H54 (cell line): ENCODE data around the gene ING3.

Experiments used
- DNase-seq: peaks from one replicate; pipeline ENCODE4 v3.0.0; 2011; ENCODE audit warnings: low spot score, mixed read lengths; ENCODE audit not compliant: insufficient read length
- FAIRE-seq: peaks from 3 replicates; lab custom pipeline; 2011; peaks lifted over from hg19 to GRCh38; lab: Jason Lieb, UNC
- POLR2A ChIP-seq: IDR thresholded peaks from 2 replicates; pipeline ENCODE4 v1.6.1; 2011; ENCODE audit warnings: low read depth, mild to moderate bottlenecking, low read length

ING3 gene

DNA sequence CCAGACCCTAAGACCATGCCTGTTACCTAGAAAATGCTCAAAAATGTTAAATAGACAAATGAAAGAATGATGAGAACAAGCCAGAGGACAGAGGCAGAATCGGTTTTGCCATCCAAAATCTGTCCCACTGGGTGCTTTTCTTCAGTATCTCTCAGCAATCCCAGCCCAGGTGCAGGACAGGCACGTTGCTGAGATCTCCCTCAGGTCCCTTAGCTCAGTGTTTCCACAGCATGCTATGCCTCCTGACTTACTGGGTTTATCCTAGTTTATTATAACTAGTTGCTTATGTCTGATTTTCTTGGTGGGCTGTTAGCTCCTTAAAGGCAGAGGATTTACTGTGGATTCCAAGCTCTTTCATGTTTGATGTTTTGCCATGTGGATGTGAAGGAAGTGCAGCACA, 58.2 kb downstream of the ING3 start:
- DNase-seq (no peak), FAIRE-seq (no peak)
- no peak for TF ChIP-seq POLR2A

DNA sequence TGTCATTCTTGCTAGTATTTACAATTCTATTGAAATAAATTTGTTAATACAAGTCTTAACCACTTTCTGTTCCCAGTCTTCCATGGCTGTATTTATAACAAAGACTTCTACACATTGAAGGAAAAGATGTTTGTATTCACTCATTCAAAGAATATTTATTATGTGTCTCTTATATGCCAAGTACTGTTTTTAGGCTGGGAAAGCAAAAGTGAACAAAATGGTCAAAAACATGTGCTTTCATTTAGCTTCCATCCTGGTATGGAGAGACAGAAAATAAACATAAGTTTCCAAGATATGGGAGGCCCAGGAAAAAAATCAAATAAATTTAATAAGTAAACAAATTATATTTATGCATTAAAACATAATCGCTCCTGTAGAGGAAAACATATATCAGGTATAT, 60.8 kb downstream of the ING3 start:
- DNase-seq (no peak), FAIRE-seq (no peak)
- no peak for TF ChIP-seq POLR2A

DNA sequence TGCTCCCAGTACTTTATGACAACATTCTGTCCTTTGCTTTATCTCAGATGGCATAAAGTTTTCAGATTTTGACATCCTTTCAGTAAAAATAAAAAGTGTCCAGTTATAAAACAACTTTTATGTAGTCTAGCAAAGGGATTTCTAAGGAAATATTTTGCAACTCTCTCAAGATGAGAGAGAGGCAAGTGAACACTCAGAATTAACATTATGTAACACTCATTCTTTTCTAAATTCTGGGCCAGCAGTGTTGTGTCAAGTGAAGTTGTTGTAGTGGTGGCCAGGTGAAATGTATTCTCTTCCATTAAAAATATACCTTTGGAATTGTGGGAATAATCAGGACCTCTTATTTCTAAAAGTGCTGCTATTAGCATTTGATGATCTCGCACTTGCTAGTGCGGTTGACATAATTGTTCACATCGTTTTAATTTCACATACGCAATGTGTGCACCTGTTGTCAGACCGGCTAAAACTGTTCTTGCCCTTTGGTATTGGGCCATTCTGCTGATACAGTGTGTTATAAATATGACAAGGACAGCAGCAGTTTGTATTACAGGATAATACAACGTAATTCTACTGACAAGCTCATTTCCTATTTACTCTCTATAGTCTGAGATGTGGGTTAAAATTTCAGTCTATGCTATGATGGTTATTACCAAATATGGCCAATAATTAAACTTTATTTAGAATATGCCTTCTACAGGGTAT, 61.7 kb downstream of the ING3 start:
- no peak for FAIRE-seq
- TF ChIP-seq POLR2A = no peak
- DNase-seq = no peak

DNA sequence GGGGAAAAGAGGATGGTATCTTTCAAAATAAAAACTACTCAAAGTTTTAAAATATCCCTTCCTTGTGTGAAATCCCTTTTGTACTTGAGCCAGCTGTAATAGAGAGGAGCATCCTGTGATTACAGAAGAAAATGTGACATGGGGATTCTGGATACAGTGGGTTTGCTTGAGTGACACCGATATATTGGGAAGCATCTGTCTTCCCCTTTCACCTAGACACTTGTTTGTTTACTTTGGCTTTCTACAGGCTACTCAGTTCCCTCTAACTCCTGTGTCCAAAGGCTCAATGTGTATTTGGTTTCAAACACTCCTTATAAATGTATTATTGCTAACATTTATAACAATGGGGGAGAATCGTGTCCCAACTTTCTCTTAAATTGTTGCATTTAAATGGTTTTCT, 62.3 kb downstream of the ING3 start:
- no peak for DNase-seq
- no peak for FAIRE-seq
- TF ChIP-seq POLR2A = no peak

DNA sequence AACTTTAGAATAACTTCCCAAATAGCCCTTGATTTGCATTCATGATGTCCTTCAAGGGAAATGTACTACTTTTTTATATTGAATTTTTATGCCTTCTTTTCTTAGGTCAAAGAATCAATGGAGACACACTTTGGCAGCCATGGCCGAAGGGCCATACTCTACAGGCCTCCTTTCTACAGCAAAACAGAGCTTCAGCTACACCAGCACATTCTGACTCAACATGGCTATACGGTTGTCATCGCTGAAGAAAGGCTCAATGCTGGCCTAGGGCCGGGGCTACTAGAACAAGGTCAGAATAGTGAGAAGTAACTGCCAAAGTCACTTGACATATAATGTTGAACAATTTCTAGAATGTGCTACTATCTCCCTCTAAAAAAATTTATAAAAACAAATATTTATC, 65.0 kb downstream of the ING3 start:
- no peak for TF ChIP-seq POLR2A
- FAIRE-seq = no peak

DNA sequence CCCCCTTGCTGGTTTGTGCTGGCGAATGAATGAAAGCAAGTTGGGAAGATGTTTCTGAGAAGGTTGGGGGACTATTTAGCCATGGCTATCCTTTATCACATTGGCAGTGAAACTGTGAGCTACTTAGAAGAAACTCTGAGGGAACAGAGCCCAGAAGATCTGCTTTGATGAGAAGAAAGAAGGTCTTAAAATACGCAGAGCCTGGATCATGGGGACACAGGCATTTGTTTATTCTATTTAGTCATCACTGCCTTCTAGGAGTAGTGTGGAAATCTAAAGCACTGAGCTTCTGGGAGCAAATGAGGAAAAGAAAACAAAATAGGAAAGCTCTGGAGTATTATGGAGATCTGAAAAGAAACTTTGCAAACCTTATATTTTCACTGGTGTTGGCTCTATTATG, 66.4 kb downstream of the ING3 start:
- DNase-seq (no peak), FAIRE-seq (no peak)

More for the DNA sequence above, 65.0 kb downstream of the ING3 start:
- DNase-seq = no peak

DNA sequence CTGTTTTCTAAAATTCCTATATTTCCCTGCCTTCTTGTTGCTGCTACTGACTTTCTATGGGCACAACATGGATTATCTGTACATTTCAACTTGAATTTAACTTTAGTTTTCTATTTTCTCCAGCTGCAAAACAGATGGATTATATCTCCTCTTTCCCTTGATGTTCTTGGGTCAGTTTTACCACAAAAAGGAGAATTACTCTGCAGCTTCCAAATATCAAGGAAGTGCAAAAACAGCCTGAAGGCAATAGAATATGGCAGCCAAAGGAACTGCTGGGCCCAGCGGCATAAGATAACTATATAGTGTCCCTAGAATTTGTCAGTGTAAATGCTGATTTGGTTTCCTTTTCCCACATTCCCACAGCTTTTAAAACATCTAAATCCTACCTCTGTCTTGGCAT, 67.0 kb downstream of the ING3 start:
- no peak for TF ChIP-seq POLR2A
- FAIRE-seq = peak; percentile 38
- DNase-seq = no peak

More for the DNA sequence above, 66.4 kb downstream of the ING3 start:
- no peak for TF ChIP-seq POLR2A

DNA sequence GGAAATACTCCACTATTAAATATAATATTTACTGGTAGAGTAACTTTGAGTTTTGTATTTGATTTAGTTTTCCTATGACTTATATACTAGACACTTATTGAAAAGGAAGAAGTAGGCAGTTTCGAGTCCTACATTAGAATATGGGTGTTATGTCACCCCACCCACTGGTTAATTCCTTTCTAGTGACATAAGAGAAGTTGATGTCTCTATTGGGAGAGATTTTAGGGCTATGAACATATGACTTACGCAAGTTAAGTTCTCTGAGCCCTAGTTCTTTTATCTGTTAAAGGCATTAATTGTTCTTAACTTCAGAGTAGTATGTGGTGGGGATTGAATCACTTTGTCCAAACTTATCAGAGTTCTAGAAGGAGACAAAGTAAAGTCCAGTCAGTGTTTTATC, 68.4 kb downstream of the ING3 start:
- FAIRE-seq (peak; percentile 94), DNase-seq (no peak)
- no peak for TF ChIP-seq POLR2A

DNA sequence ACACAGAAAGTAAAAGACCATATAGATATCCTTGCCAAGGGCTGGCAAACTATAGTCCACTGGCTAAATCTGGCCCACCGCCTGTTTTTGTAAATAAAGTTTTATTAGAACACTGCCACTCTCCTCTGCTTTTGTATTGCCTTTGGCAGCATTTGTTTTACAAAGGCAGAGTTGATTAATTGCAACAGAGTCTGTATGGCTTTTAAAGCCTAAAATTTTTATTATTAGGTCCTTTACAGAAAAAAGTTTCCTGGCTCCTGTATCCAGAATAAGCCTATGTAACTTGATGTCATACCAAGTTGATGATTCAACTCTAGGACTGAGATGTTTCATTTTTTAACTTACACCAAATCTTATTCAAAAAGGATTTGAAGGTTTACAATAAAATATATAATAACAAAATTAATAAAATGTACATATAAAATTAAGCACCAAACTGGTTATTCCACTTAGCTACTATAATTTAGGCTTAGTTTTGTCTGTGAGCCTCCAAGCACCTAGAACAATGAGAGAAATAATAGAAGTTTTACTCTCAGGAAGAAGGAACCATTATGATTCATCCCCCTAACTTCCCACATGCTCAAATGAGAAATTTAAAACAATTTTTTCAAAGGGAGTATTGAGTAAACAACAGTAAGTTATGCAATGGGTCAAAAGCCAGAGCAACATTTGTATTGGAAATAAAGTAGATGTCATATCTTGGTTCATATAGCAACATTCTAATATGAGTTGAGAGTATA, 69.8 kb downstream of the ING3 start:
- DNase-seq (no peak), FAIRE-seq (peak; percentile 85)
- no peak for TF ChIP-seq POLR2A

DNA sequence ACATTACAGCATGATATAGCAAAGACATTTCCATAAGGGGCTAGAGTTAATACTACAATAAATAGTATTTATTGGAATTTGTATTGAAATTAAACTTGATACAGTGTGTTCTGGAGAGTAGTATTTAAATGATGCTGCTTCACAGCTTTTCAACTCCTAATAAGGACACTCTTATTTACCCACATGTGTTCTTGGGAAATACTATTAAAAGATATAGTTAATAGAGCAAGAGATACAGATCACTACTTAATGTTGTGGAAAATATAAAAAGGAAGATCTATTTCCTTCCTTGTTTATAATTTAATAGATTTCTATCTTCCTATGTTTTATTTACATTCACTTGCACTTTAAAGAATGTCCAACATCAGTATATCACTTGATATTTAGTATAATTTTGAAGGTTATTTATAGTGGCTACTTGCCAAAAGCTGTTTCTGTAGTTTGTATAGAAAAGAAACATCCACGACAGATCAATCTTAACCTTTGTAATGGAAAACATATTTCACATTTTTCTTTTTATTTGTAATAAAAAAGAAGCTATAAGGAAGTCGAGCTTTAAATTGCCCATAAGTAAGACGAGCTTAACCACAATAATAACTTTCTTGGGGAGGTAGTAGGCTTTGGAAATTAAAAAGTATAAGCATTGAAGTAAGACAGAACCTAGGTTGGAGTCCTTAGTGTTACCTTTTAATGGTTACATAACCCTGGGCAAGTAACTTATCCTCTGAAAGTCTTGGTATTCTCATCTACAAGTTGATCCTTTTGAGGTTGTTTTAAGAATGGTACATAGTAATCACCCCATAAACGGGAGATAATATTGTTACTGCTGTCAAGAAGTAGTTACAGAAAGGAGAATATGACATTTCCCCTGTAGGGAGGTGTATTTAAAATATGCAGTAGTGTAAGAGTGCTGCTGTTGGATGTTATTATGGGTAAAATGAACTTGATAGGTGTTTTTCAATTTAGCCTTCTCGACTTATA, 70.7 kb downstream of the ING3 start:
- FAIRE-seq = peak; percentile 45
- no peak for TF ChIP-seq POLR2A
- DNase-seq = no peak

DNA sequence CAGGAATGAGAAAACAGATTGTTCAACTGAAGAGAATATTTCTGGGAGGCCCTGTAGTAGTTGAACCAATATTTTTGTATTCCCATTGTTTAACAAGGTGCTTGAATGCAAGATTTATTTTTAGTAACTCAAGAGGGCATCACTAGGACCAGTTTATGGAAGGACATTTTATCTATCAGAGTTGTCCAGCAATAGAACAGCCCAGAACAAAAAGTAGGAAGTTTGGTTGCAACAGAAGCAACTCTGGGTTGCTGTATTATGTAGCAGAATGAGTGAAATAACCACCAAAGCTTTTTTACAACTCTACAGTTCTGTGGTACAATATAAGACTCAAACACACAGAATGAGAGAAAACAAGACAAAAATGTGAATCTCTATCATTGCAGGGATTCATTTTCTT, 72.6 kb downstream of the ING3 start:
- no peak for TF ChIP-seq POLR2A
- no peak for FAIRE-seq
- DNase-seq = no peak

DNA sequence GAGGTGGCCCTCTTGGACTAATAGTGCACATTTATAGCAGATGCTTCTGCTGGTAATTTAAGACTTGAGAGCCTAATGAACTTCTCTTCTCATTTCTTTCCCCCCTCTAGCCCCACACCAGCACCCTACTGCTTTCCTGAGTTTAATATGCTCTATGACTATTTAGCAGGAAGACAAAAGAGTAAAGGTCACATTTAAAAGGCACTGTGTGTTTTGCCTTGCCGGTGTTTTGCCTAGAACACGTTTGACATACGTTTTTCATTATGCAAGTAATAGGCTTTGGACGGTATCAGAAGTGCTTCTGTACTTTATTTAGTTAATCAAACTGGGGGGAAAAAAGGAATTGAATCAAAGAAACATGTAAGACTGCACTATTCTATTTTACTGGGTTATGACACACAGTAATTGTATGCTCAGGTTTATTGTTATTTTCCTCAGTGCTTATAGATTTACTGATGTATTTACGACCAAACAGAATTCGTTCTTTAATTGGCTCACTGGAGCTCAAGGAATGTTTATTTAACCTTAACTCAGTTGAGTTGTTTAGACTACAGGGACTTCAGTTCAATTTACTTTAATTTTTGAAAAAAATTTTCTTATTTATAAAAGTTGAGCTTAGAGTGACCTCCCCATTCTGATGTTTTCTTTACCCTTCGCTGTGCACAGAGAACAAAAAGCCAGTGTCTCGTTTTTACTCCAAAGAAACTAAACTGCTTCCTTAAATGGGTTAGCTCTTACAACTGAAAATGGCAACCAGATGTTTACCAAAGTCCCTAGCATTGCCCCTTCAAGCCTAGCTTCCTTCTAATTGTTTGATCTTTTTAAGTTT, 73.3 kb downstream of the ING3 start:
- no peak for TF ChIP-seq POLR2A
- no peak for DNase-seq

DNA sequence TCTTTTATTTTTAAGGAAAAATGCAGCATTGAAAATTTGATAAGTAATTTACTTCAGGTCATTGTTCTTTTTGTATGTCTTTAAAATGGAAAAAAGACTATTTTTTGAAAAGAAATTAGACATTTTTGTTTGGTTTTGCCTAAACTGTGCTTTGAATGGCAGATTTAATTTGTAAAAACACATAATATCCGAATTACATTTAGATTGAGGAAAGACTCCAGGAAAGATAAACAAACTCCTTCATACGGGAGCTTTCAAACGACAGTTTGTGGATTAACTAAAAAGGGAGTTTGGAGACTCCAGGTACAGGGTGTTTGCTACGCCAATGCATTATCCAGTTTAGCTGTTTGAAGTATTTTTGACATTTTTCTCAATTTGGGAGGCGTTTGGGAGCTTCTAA, 74.0 kb downstream of the ING3 start:
- FAIRE-seq (no peak), DNase-seq (no peak)
- TF ChIP-seq POLR2A = no peak

More for the DNA sequence above, 73.3 kb downstream of the ING3 start:
- no peak for FAIRE-seq
